ENCODE measurements around the gene LDHD.

Gene LDHD

DNA sequence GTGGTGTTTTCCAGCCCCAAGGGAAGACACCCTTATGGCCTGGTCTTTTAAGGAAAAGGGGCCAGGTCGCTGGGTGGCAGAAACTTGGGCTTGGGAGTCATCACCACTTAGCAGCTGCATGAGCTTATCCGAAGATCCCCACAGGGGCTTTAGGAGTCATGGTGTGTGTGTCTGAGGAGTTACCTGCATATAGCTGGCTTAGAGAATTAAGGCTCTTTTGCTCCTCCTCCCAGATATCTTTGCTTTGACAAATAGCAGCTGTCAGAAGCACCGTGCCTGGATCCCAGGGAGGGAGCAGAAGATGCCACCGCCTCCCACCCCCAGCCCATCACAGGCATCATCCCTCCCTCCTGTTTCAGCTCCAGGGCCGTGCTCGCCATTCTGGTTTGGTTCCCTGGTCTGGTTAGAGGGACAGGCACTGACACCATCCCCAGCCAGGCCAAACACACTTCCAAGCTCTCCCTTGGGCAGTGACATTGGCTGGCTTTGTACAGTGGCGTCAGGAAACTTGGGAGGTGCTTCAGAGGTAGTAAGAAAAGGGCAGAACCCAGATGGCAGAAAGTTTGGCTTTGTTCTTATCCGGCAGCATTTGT lies 17.4 kb downstream of the LDHD start:
- Histone ChIP-seq H3K9me2 (replicated peaks; ENCODE audit: low read depth, low read length) (no peaks in the 10 kb centered on the region), H3K27me3 (ENCODE audit: insufficient read depth, low read length, poor library complexity, severe bottlenecking) (no peaks in the 10 kb centered on the region), H3K4me3 (ENCODE audit: low read length, poor library complexity, severe bottlenecking) (peak overlapping the region; percentile 63), H3K36me3 (ENCODE audit: insufficient read depth, low read length) (peaks cover 68% of the 10 kb centered on the region), H3K9me3 (ENCODE audit: insufficient read depth, low read depth, low read length) (no peaks in the 10 kb centered on the region), H3K4me2 (ENCODE audit: low read depth, low read length, poor library complexity, severe bottlenecking) (peak overlapping the region; percentile 81), H3K4me1 (ENCODE audit: insufficient read depth, low read length, poor library complexity, severe bottlenecking) (peaks cover 57% of the 10 kb centered on the region), H3K9ac (ENCODE audit: low read depth, low read length, poor library complexity, severe bottlenecking) (peak overlapping the region; percentile 80), H3F3A (ENCODE audit: low read depth) (peaks cover 6% of the 10 kb centered on the region; the same call in 1 of the 2 replicates), H3K79me2 (ENCODE audit: insufficient read depth, low read length) (peaks cover 98% of the 10 kb centered on the region), H4K20me1 (ENCODE audit: insufficient read depth, low read length, poor library complexity, severe bottlenecking) (peaks cover 58% of the 10 kb centered on the region), H2AFZ (ENCODE audit: low read length) (no peak overlapping the region)
- TF ChIP-seq, protein P1, sequence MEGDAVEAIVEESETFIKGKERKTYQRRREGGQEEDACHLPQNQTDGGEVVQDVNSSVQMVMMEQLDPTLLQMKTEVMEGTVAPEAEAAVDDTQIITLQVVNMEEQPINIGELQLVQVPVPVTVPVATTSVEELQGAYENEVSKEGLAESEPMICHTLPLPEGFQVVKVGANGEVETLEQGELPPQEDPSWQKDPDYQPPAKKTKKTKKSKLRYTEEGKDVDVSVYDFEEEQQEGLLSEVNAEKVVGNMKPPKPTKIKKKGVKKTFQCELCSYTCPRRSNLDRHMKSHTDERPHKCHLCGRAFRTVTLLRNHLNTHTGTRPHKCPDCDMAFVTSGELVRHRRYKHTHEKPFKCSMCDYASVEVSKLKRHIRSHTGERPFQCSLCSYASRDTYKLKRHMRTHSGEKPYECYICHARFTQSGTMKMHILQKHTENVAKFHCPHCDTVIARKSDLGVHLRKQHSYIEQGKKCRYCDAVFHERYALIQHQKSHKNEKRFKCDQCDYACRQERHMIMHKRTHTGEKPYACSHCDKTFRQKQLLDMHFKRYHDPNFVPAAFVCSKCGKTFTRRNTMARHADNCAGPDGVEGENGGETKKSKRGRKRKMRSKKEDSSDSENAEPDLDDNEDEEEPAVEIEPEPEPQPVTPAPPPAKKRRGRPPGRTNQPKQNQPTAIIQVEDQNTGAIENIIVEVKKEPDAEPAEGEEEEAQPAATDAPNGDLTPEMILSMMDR (conservative IDR thresholded peaks at IDR 0.05; ENCODE audit: low read length) = no peak
- no peak for TF ChIP-seq EZH2phosphoT487 (IDR thresholded peaks at IDR 0.05; ENCODE audit: borderline replicate concordance)

DNA sequence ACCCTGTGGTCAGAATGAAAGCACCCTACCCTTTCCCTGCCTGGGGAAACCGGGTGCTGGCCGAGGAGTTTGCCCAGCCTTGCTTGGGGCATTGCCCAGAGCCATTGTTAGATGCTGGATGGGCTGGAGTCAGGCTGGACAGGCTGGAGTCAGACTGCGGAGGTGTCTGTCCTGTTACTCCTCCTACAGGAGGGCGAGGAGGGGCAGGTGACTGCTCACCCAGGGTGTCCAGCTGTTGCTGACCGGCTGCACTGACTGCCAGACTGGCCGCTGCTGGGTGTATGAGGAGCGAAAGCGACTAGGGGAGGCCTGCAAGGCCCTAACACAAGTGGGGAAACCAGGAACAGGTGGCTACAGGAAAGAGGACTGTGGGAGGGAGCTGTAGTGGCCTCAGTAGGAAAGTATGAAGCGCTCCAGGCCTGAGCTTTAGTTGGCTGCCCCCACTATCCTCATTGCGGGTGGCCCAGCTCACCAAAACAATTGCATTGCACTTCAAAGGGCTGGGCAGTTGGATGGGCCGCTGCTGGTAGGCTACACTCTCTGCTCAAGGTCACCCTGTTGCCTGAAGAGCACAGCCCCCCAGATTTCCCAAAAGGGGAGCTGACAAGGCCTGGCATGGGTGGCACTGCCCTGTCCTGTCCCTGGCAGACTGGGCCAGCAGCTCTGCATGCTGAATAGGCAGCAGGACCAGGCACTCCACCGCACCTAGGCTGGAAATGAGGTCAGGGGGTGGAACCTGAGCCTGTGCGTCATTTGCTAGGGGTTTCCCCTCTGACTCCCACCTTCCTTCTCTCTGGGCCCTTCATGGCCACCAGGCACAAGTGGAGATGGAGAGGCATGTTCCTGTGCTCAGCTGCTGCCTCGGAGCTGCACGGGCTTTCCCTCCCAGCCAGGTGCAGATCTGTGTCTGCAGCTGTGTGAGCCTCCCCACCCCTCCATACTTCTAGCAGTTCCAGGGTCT lies 18.4 kb downstream of the LDHD start:
- H3K4me1 ChIP-seq (ENCODE audit: insufficient read depth, low read length, poor library complexity, severe bottlenecking) = peaks cover 56% of the 10 kb centered on the region
- peak overlapping the region; percentile 81 for H3K4me2 ChIP-seq (ENCODE audit: low read depth, low read length, poor library complexity, severe bottlenecking)
- H3K79me2 ChIP-seq (ENCODE audit: insufficient read depth, low read length) = peaks cover 98% of the 10 kb centered on the region
- no peak overlapping the region for H2AFZ ChIP-seq (ENCODE audit: low read length)
- H3K9ac ChIP-seq (ENCODE audit: low read depth, low read length, poor library complexity, severe bottlenecking) = peak overlapping the region; percentile 80
- no peak for TF ChIP-seq EZH2phosphoT487 (IDR thresholded peaks at IDR 0.05; ENCODE audit: borderline replicate concordance)
- TF ChIP-seq, protein P1 (conservative IDR thresholded peaks at IDR 0.05; ENCODE audit: low read length) = no peak
- H3K36me3 ChIP-seq (ENCODE audit: insufficient read depth, low read length) = peaks cover 73% of the 10 kb centered on the region
- peaks cover 63% of the 10 kb centered on the region for H4K20me1 ChIP-seq (ENCODE audit: insufficient read depth, low read length, poor library complexity, severe bottlenecking)
- peaks cover 6% of the 10 kb centered on the region; the same call in 1 of the 2 replicates for H3F3A ChIP-seq (ENCODE audit: low read depth)
- no peaks in the 10 kb centered on the region for H3K9me3 ChIP-seq (ENCODE audit: insufficient read depth, low read depth, low read length)
- H3K27me3 ChIP-seq (ENCODE audit: insufficient read depth, low read length, poor library complexity, severe bottlenecking) = no peaks in the 10 kb centered on the region
- no peaks in the 10 kb centered on the region for H3K9me2 ChIP-seq (replicated peaks; ENCODE audit: low read depth, low read length)
- peak overlapping the region; percentile 63 for H3K4me3 ChIP-seq (ENCODE audit: low read length, poor library complexity, severe bottlenecking)

DNA sequence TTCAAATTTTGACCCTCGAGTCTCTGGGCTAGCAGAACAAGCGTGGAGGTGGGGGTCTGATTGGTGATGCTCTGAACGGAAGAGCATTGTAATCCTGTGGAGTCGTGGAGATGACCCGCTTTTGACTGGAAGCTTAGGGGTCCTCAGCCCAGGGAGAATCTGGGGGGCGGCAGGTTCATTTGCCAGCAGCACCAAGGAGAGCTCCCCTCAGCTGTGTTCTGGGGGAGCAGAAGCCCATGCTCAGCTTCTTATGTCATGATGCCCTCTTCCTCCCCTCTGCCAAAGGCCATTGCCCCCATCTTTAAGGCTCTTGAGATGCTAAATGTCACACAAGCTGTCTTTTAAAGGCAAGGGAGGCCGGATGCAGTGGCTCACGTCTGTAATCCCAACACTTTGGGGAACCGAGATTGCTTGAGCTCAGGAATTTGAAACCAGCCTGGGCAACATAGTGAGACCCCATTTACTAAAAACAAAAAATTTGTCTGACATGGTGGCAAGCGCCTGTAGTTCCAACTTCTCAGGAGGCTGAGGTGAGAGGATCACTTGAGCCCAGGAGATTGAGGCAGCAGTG lies 19.3 kb downstream of the LDHD start:
- Histone ChIP-seq H3K36me3 (ENCODE audit: insufficient read depth, low read length) (peaks cover 65% of the 10 kb centered on the region; the same call in 1 of the 2 replicates), H4K20me1 (ENCODE audit: insufficient read depth, low read length, poor library complexity, severe bottlenecking) (peaks cover 68% of the 10 kb centered on the region), H3K27me3 (ENCODE audit: insufficient read depth, low read length, poor library complexity, severe bottlenecking) (no peaks in the 10 kb centered on the region), H3K79me2 (ENCODE audit: insufficient read depth, low read length) (peaks cover 98% of the 10 kb centered on the region), H3K4me2 (ENCODE audit: low read depth, low read length, poor library complexity, severe bottlenecking) (no peak overlapping the region), H3K9me2 (replicated peaks; ENCODE audit: low read depth, low read length) (no peaks in the 10 kb centered on the region), H2AFZ (ENCODE audit: low read length) (no peak overlapping the region), H3F3A (ENCODE audit: low read depth) (peaks cover 6% of the 10 kb centered on the region; the same call in 1 of the 2 replicates), H3K9me3 (ENCODE audit: insufficient read depth, low read depth, low read length) (no peaks in the 10 kb centered on the region), H3K4me3 (ENCODE audit: low read length, poor library complexity, severe bottlenecking) (no peak overlapping the region), H3K4me1 (ENCODE audit: insufficient read depth, low read length, poor library complexity, severe bottlenecking) (peaks cover 56% of the 10 kb centered on the region), H3K9ac (ENCODE audit: low read depth, low read length, poor library complexity, severe bottlenecking) (peak overlapping the region; percentile 80)
- TF ChIP-seq, protein P1 (conservative IDR thresholded peaks at IDR 0.05; ENCODE audit: low read length) = no peak
- TF ChIP-seq EZH2phosphoT487 (IDR thresholded peaks at IDR 0.05; ENCODE audit: borderline replicate concordance) = no peak

Data from Loucy (cell line).